ENCODE results near the gene LRBA. TPM values are rescaled to one million over a fixed set of nuclear protein-coding genes. Genes with fewer than 3 reads are reported as not detected.

Gene LRBA
- total RNA-seq, 5 donors from 2014 or later (not counting 1 experiment from before 2014, with no cell fraction given) = 56.1 to 81.7 (median 56.9) TPM

DNA sequence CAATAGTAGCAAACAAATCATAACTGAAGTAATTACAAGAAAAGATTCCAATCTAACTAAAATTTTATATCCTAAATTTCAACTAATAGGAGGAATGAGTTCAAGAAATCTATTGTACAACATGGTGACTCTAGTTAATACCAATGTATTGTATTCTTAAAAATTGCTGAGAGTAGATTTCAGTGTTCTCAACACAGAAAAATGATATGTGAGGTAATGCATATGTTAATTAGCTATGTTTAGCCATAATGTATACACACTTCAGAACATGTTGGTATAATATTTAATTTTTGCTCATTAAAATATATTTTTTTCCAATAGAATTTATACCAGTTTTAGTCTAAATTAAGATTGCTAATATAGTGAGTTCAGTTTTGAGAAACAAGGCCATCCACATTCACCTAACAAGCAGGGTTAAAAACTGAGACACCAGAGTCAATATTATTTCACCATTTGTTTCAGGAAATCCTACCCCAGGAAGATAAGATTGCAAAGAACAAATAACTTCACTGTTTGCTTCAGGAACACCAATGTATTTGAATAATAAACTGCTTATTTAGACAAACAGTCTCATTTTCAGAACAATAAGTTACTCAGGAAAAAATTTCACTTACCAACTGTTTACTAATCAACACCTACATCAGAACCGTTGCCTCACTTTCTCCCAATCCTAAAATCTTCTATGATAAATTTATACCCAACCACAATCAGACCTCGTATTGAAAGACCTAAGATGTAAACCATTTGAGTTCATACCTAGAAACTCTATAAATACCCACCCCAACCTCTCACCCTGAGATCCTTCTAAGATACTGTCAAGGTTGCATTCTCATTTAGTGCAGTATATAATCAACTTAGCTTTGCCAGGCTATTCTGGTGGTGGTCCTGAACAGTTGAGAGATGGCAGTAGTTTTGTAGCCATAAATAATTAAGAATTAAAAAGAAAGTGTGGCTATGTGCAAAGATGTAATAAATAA is 300.3 kb downstream of the LRBA start:
- H3K4me3 ChIP-seq (ENCODE audit: control insufficient read depth in 1 of 2, extremely low read depth in 1 of 2, low read length in 1 of 2) = no peak overlapping the region
- 89% methylated on average over 2 of the region's 2 CpGs for WGBS (ENCODE audit: insufficient coverage)
- no peaks in the 10 kb centered on the region for H3K27me3 ChIP-seq (replicated peaks in 1 of 2; ENCODE audit: control insufficient read depth in 2 of 2, extremely low read depth in 1 of 2, insufficient read depth in 2 of 2, low read length in 1 of 2)
- H3K9me3 ChIP-seq = no peaks in the 10 kb centered on the region
- DNase-seq = no peak
- H3K36me3 ChIP-seq (ENCODE audit: control insufficient read depth in 2 of 2, extremely low read depth in 1 of 2, insufficient read depth in 1 of 2, low read length in 1 of 2) = no peaks in the 10 kb centered on the region
- Mint-ChIP-seq H3K4me1 (peaks cover 0 to 5% (median 0%) of the 10 kb centered on the region in 3 donors), H3K27ac (no peak overlapping the region), H3K9me3 (no peaks in the 10 kb centered on the region), H3K4me3 (no peak overlapping the region), H3K27me3 (no peaks in the 10 kb centered on the region), H3K36me3 (peaks cover 43% of the 10 kb centered on the region)
- no peaks in the 10 kb centered on the region for H3K4me1 ChIP-seq (ENCODE audit: control insufficient read depth in 1 of 2, extremely low read depth in 1 of 2, insufficient read depth in 2 of 2, low read length in 2 of 2)
- no peak overlapping the region for H3K27ac ChIP-seq (ENCODE audit: low read length)
- ATAC-seq (replicated peaks in 1 of 4) = no peak
- ChIA-PET POLR2A (no interaction called here), CTCF (no interaction called here)

DNA sequence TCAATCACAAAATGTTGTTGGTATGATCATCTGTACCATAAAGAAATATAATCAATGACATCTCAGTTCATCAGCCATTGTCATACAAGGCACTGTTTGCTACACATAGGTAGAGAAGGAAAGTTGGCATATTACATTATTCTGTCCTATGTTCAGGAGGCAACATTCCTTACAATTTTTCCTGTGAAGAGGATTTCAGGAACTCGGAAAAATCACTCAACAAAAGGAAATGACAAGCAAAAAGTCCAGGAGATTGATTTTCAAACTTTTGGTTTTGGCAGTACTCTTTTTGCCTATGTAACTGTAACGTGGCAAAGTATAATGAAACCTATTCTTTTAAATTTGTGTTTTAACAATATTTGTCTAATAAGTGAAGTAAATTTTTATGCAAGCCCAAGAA is 301.8 kb downstream of the LRBA start:
- H3K36me3 ChIP-seq (ENCODE audit: control insufficient read depth in 2 of 2, extremely low read depth in 1 of 2, insufficient read depth in 1 of 2, low read length in 1 of 2) = no peaks in the 10 kb centered on the region
- CTCF ChIA-PET = no interaction called here
- Mint-ChIP-seq H3K36me3 (peaks cover 38% of the 10 kb centered on the region), H3K4me1 (peaks cover 0 to 1% (median 0%) of the 10 kb centered on the region in 3 donors), H3K4me3 (no peak overlapping the region), H3K9me3 (no peaks in the 10 kb centered on the region), H3K27ac (no peak overlapping the region), H3K27me3 (no peaks in the 10 kb centered on the region)
- no peak overlapping the region for H3K27ac ChIP-seq (ENCODE audit: low read length)
- POLR2A ChIA-PET = no interaction called here
- no peak for ATAC-seq (replicated peaks in 1 of 4)
- no peaks in the 10 kb centered on the region for H3K4me1 ChIP-seq (ENCODE audit: control insufficient read depth in 1 of 2, extremely low read depth in 1 of 2, insufficient read depth in 2 of 2, low read length in 2 of 2)
- 89% methylated on average over 1 of the region's 2 CpGs for WGBS (ENCODE audit: insufficient coverage)
- DNase-seq = no peak
- H3K9me3 ChIP-seq = no peaks in the 10 kb centered on the region
- H3K27me3 ChIP-seq (replicated peaks in 1 of 2; ENCODE audit: control insufficient read depth in 2 of 2, extremely low read depth in 1 of 2, insufficient read depth in 2 of 2, low read length in 1 of 2) = no peaks in the 10 kb centered on the region
- no peak overlapping the region for H3K4me3 ChIP-seq (ENCODE audit: control insufficient read depth in 1 of 2, extremely low read depth in 1 of 2, low read length in 1 of 2)

DNA sequence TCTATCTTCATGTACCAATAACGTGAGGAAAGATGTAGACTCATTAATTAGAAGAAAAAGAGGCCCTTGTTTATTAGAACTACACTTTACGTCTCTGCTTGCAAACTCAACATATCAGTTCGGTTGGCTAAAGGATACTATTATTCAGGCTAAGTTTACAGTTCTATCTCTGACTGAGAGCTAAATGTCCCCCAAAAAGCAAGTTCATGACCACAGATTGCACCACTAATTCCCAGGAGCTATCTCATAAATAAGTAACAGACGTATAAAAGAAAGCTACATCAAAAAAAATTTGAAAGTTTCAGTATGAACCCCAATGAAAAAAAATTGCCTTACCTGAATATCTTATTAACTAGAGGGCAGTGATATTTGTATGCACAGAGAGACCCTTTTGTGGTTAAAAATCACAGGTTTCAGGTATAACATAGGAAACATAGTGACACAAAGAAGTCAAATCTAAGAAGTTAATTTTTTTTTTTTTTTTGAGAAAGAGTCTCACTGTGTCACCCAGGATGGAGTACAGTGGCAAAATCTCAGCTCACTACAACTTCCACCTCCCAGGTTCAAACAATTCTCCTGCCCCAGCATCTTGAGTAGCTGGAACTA is 304.2 kb downstream of the LRBA start:
- Histone ChIP-seq H3K4me3 (ENCODE audit: control insufficient read depth in 1 of 2, extremely low read depth in 1 of 2, low read length in 1 of 2) (no peak overlapping the region), H3K27ac (ENCODE audit: low read length) (no peak overlapping the region), H3K36me3 (ENCODE audit: control insufficient read depth in 2 of 2, extremely low read depth in 1 of 2, insufficient read depth in 1 of 2, low read length in 1 of 2) (no peaks in the 10 kb centered on the region), H3K27me3 (replicated peaks in 1 of 2; ENCODE audit: control insufficient read depth in 2 of 2, extremely low read depth in 1 of 2, insufficient read depth in 2 of 2, low read length in 1 of 2) (no peaks in the 10 kb centered on the region), H3K9me3 (no peaks in the 10 kb centered on the region), H3K4me1 (ENCODE audit: control insufficient read depth in 1 of 2, extremely low read depth in 1 of 2, insufficient read depth in 2 of 2, low read length in 2 of 2) (no peaks in the 10 kb centered on the region)
- peaks cover 34% of the 10 kb centered on the region for H3K36me3 Mint-ChIP-seq
- no CpG with 5 or more reads among the region's 4 CpGs for WGBS (ENCODE audit: insufficient coverage)
- DNase-seq (no peak), ATAC-seq (replicated peaks in 1 of 4) (no peak)
- peaks cover 0 to 1% (median under 1%) of the 10 kb centered on the region in 3 donors for H3K4me1 Mint-ChIP-seq
- no peaks in the 10 kb centered on the region for H3K27me3 Mint-ChIP-seq
- no peak overlapping the region for H3K27ac Mint-ChIP-seq
- H3K4me3 Mint-ChIP-seq = no peak overlapping the region
- ChIA-PET POLR2A (no interaction called here), CTCF (interaction anchor here in 1 of 2 donors (0.8 kb wide), 1 partner anchor 156 kb away, joined by 4 read pairs; no protein-coding TSS in a partner anchor)
- H3K9me3 Mint-ChIP-seq = no peaks in the 10 kb centered on the region

DNA sequence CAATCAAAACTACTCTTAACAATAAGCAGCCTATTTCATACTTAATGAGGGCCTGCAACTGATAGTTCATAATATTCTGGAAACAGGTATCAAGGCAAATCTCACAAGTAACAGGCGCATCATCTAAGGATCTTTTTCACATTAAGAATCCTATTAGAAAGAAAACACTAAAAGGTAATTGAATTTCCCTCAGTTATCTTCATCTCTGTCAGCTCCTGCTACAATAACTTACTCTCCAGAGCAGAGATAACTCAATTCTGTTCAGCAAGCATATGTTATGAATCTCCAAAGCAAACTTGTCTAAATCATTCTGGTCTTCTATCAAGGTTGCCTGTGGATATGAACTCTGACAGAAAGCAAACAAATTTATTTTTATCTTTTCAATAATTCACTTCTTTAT is 307.1 kb downstream of the LRBA start:
- Histone ChIP-seq H3K27ac (ENCODE audit: low read length) (no peak overlapping the region), H3K4me1 (ENCODE audit: control insufficient read depth in 1 of 2, extremely low read depth in 1 of 2, insufficient read depth in 2 of 2, low read length in 2 of 2) (no peaks in the 10 kb centered on the region), H3K27me3 (replicated peaks in 1 of 2; ENCODE audit: control insufficient read depth in 2 of 2, extremely low read depth in 1 of 2, insufficient read depth in 2 of 2, low read length in 1 of 2) (no peaks in the 10 kb centered on the region), H3K36me3 (ENCODE audit: control insufficient read depth in 2 of 2, extremely low read depth in 1 of 2, insufficient read depth in 1 of 2, low read length in 1 of 2) (no peaks in the 10 kb centered on the region), H3K4me3 (ENCODE audit: control insufficient read depth in 1 of 2, extremely low read depth in 1 of 2, low read length in 1 of 2) (no peak overlapping the region), H3K9me3 (no peaks in the 10 kb centered on the region)
- no peak overlapping the region for H3K27ac Mint-ChIP-seq
- no peak for ATAC-seq (replicated peaks in 1 of 4)
- DNase-seq = no peak
- peaks cover 17% of the 10 kb centered on the region for H3K36me3 Mint-ChIP-seq
- POLR2A ChIA-PET = interaction anchor here in 1 of 2 donors (0.7 kb wide), 1 partner anchor 15 kb away, joined by 3 read pairs; no protein-coding TSS in a partner anchor
- WGBS (ENCODE audit: insufficient coverage) = no CpG with 5 or more reads among the region's 1 CpG
- H3K27me3 Mint-ChIP-seq = no peaks in the 10 kb centered on the region
- H3K9me3 Mint-ChIP-seq = no peaks in the 10 kb centered on the region
- CTCF ChIA-PET = no interaction called here
- no peak overlapping the region for H3K4me3 Mint-ChIP-seq
- peaks cover 0 to 3% (median 1%) of the 10 kb centered on the region in 3 donors for H3K4me1 Mint-ChIP-seq

DNA sequence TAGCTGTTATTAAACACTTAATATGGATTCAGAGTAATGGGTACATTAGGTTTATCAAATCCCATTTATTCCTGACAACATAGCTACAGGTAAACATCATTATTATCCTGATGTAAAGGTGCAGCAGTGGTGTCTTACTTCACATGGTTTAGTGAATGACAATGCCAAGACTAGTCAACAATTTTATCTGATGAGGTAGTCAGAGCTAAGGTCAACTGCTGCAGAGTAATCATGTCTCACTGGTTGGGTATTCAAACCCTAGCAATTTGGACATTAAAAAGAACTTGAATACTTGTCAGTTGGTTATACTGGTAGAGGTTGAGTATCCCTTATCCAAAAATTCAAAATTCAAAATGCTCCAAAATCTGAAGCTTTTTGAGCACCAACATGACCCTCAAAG is 315.5 kb downstream of the LRBA start:
- DNase-seq = no peak
- H3K4me1 Mint-ChIP-seq = peaks cover 0 to 5% (median 2%) of the 10 kb centered on the region in 3 donors
- no peaks in the 10 kb centered on the region for H3K27me3 Mint-ChIP-seq
- H3K4me3 Mint-ChIP-seq = no peak overlapping the region
- ATAC-seq (replicated peaks in 1 of 4) = no peak
- ChIA-PET POLR2A (no interaction called here), CTCF (no interaction called here)
- no peaks in the 10 kb centered on the region for H3K9me3 Mint-ChIP-seq
- H3K9me3 ChIP-seq = no peaks in the 10 kb centered on the region
- H3K27ac Mint-ChIP-seq = no peak overlapping the region
- H3K27ac ChIP-seq (ENCODE audit: low read length) = no peak overlapping the region
- H3K27me3 ChIP-seq (replicated peaks in 1 of 2; ENCODE audit: control insufficient read depth in 2 of 2, extremely low read depth in 1 of 2, insufficient read depth in 2 of 2, low read length in 1 of 2) = no peaks in the 10 kb centered on the region
- H3K36me3 Mint-ChIP-seq = peaks cover 25% of the 10 kb centered on the region
- no peaks in the 10 kb centered on the region for H3K36me3 ChIP-seq (ENCODE audit: control insufficient read depth in 2 of 2, extremely low read depth in 1 of 2, insufficient read depth in 1 of 2, low read length in 1 of 2)
- no peak overlapping the region for H3K4me3 ChIP-seq (ENCODE audit: control insufficient read depth in 1 of 2, extremely low read depth in 1 of 2, low read length in 1 of 2)
- no peaks in the 10 kb centered on the region for H3K4me1 ChIP-seq (ENCODE audit: control insufficient read depth in 1 of 2, extremely low read depth in 1 of 2, insufficient read depth in 2 of 2, low read length in 2 of 2)

DNA sequence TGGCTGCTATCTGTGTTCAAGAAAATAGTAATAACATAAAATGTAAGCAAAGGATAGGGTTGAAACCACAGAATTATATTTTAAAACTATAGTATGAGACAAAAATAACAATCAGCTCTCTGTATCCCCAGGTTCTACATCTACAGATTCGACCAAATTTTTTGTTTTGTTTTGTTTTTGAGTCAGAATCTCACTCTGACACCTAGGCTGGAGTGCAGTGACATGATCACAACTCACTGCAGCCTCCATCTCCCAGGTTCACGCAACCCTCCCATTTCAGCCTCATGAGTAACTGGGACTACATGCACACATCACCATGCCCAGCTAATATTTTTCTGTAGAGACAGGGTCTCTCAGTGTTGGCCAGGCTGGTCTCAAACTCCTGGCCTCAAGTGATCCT is 319.9 kb downstream of the LRBA start:
- no peaks in the 10 kb centered on the region for H3K9me3 Mint-ChIP-seq
- H3K9me3 ChIP-seq = no peaks in the 10 kb centered on the region
- POLR2A ChIA-PET = no interaction called here
- no peak overlapping the region for H3K27ac Mint-ChIP-seq
- H3K4me3 Mint-ChIP-seq = no peak overlapping the region
- CTCF ChIA-PET = no interaction called here
- H3K36me3 ChIP-seq (ENCODE audit: control insufficient read depth in 2 of 2, extremely low read depth in 1 of 2, insufficient read depth in 1 of 2, low read length in 1 of 2) = no peaks in the 10 kb centered on the region
- WGBS (ENCODE audit: insufficient coverage) = 100% methylated on average over 1 of the region's 2 CpGs
- H3K27ac ChIP-seq (ENCODE audit: low read length) = no peak overlapping the region
- H3K4me3 ChIP-seq (ENCODE audit: control insufficient read depth in 1 of 2, extremely low read depth in 1 of 2, low read length in 1 of 2) = no peak overlapping the region
- ATAC-seq (replicated peaks in 1 of 4) = no peak
- H3K27me3 ChIP-seq (replicated peaks in 1 of 2; ENCODE audit: control insufficient read depth in 2 of 2, extremely low read depth in 1 of 2, insufficient read depth in 2 of 2, low read length in 1 of 2) = no peaks in the 10 kb centered on the region
- DNase-seq = no peak
- no peaks in the 10 kb centered on the region for H3K27me3 Mint-ChIP-seq
- peaks cover 39% of the 10 kb centered on the region for H3K36me3 Mint-ChIP-seq
- H3K4me1 Mint-ChIP-seq = peaks cover 0 to 3% (median 2%) of the 10 kb centered on the region in 3 donors
- H3K4me1 ChIP-seq (ENCODE audit: control insufficient read depth in 1 of 2, extremely low read depth in 1 of 2, insufficient read depth in 2 of 2, low read length in 2 of 2) = no peaks in the 10 kb centered on the region
